ENCODE results near the gene NUDT15.

GRCh38 chr13:48000559-48001113 is 36.9 kb upstream of the NUDT15 start:
- no peak for TF ChIP-seq JUND (IDR thresholded peaks at IDR 0.05)
- no peak for TF ChIP-seq CTCF (IDR thresholded peaks at IDR 0.05)
- TF ChIP-seq EP300 (IDR thresholded peaks at IDR 0.05; ENCODE audit: borderline replicate concordance in 1 of 2, low read depth in 1 of 2, low read length in 1 of 2): no peak
- no peak for TF ChIP-seq USF2 (IDR thresholded peaks at IDR 0.05; ENCODE audit: borderline replicate concordance, low read depth, low read length)
- no peak for TF ChIP-seq EZH2phosphoT487 (IDR thresholded peaks at IDR 0.05; ENCODE audit: borderline replicate concordance, low read depth)
- TF ChIP-seq RAD21 (IDR thresholded peaks at IDR 0.05; ENCODE audit: low read length): no peak
- no peak for TF ChIP-seq TAF1 (IDR thresholded peaks at IDR 0.05; ENCODE audit: borderline replicate concordance, low read depth, low read length)
- TF ChIP-seq TEAD4 (IDR thresholded peaks at IDR 0.05; ENCODE audit: borderline replicate concordance, insufficient read depth): no peak
- no peak for TF ChIP-seq NFIC (IDR thresholded peaks at IDR 0.05; ENCODE audit: borderline replicate concordance)
- TF ChIP-seq FOXM1 (IDR thresholded peaks at IDR 0.05; ENCODE audit: low read depth): no peak
- TF ChIP-seq MAX (IDR thresholded peaks at IDR 0.05; ENCODE audit: low read depth): no peak
